Glutamatergic neuron (in vitro differentiated cells): Measurements from ENCODE around the gene TRUB2. TPM values are rescaled to one million over a fixed set of nuclear protein-coding genes. Genes with fewer than 3 reads are reported as not detected.

Experiments used
- total RNA-seq: library from RNA; stranded (reverse); fragmentation: NEBNext Ultra II Directional; extraction: Animal tissue kit (Norgen Biotek cat#: 25700); gene quantifications from one replicate; pipeline ENCODE4 v1.2.1, GENCODE V29; 2021; ENCODE audit not compliant: unreplicated experiment

The TRUB2 gene
- total RNA-seq, 1 donor from 2014 or later: 30.0 TPM

Other genes starting within 250 kb of the TRUB2 start
- 85.1 TPM for gene PTGES2, start 194.7 kb downstream of the TRUB2 start, total RNA-seq
- not detected for gene LCN2, start 173.0 kb downstream of the TRUB2 start, total RNA-seq
- 147 TPM for gene BBLN, start 162.2 kb downstream of the TRUB2 start, total RNA-seq
- 174 TPM for gene CIZ1, start 130.9 kb downstream of the TRUB2 start, total RNA-seq
- gene DNM1, start 119.1 kb downstream of the TRUB2 start, total RNA-seq: 276 TPM
- 78.3 TPM for gene GOLGA2, start 46.4 kb downstream of the TRUB2 start, total RNA-seq
- 13.7 TPM for gene SWI5, start 46.2 kb downstream of the TRUB2 start, total RNA-seq
- gene COQ4, start 392 bp upstream of the TRUB2 start, total RNA-seq: 35.8 TPM
- 47.3 TPM for gene SLC27A4, start 18.1 kb upstream of the TRUB2 start, total RNA-seq
- 62.6 TPM for gene URM1, start 48.9 kb upstream of the TRUB2 start, total RNA-seq
- gene CERCAM, start 98.4 kb upstream of the TRUB2 start, total RNA-seq: 56.1 TPM
- 40.7 TPM for gene ODF2, start 133.6 kb upstream of the TRUB2 start, total RNA-seq
- gene GLE1, start 182.3 kb upstream of the TRUB2 start, total RNA-seq: 11.0 TPM
- 750 TPM for gene SPTAN1, start 230.1 kb upstream of the TRUB2 start, total RNA-seq